Glutamatergic neuron (in vitro differentiated cells): Measurements from ENCODE around the gene ABCA12. TPM values are rescaled to one million over a fixed set of nuclear protein-coding genes. Genes with fewer than 3 reads are reported as not detected.

Experiments used
- DNase-seq: peaks from one replicate; pipeline ENCODE4 v3.0.0; 2022
- H3K27ac Mint-ChIP-seq: one replicate; pipeline ENCODE4 v1.8.0; 2020; ENCODE audit warnings: mild to moderate bottlenecking, mixed read lengths, inconsistent platforms; ENCODE audit not compliant: unreplicated experiment
- H3K27me3 Mint-ChIP-seq: one replicate; pipeline ENCODE4 v1.8.0; 2020; ENCODE audit warnings: mild to moderate bottlenecking, moderate library complexity, mixed read lengths, inconsistent platforms; ENCODE audit not compliant: unreplicated experiment
- H3K36me3 Mint-ChIP-seq: one replicate; pipeline ENCODE4 v1.8.0; 2020; ENCODE audit warnings: mild to moderate bottlenecking, mixed read lengths, inconsistent platforms; ENCODE audit not compliant: unreplicated experiment
- H3K4me1 Mint-ChIP-seq: one replicate; pipeline ENCODE4 v1.8.0; 2020; ENCODE audit warnings: mild to moderate bottlenecking, low read depth, mixed read lengths, inconsistent platforms; ENCODE audit not compliant: unreplicated experiment
- H3K4me3 Mint-ChIP-seq: one replicate; pipeline ENCODE4 v1.8.0; 2020; ENCODE audit warnings: mild to moderate bottlenecking, mixed read lengths, inconsistent platforms; ENCODE audit not compliant: unreplicated experiment
- H3K9me3 Mint-ChIP-seq: one replicate; pipeline ENCODE4 v1.8.0; 2020; ENCODE audit warnings: mild to moderate bottlenecking, moderate library complexity, mixed read lengths, inconsistent platforms; ENCODE audit not compliant: unreplicated experiment
- total RNA-seq: library from RNA; stranded (reverse); fragmentation: NEBNext Ultra II Directional; extraction: Animal tissue kit (Norgen Biotek cat#: 25700); gene quantifications from one replicate; pipeline ENCODE4 v1.2.1, GENCODE V29; 2021; ENCODE audit not compliant: unreplicated experiment
- TF ChIP-seq, protein P1 (sequence below): fragments of 200-600 bp; sonication (generic); IDR thresholded peaks from one replicate; pipeline ENCODE4 v1.5.0; 2021; ENCODE audit not compliant: partially characterized antibody, unreplicated experiment

Gene ABCA12
- total RNA-seq, 1 donor from 2014 or later: 0.37 TPM

GRCh38 chr2:215052404-215052803 is 86.0 kb downstream of the ABCA12 start:
- H3K27me3 Mint-ChIP-seq: no peaks in the 10 kb centered on the region
- DNase-seq: no peak
- no peak overlapping the region for H3K27ac Mint-ChIP-seq
- no peak overlapping the region for H3K4me3 Mint-ChIP-seq
- TF ChIP-seq, protein P1, sequence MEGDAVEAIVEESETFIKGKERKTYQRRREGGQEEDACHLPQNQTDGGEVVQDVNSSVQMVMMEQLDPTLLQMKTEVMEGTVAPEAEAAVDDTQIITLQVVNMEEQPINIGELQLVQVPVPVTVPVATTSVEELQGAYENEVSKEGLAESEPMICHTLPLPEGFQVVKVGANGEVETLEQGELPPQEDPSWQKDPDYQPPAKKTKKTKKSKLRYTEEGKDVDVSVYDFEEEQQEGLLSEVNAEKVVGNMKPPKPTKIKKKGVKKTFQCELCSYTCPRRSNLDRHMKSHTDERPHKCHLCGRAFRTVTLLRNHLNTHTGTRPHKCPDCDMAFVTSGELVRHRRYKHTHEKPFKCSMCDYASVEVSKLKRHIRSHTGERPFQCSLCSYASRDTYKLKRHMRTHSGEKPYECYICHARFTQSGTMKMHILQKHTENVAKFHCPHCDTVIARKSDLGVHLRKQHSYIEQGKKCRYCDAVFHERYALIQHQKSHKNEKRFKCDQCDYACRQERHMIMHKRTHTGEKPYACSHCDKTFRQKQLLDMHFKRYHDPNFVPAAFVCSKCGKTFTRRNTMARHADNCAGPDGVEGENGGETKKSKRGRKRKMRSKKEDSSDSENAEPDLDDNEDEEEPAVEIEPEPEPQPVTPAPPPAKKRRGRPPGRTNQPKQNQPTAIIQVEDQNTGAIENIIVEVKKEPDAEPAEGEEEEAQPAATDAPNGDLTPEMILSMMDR: no peak
- H3K9me3 Mint-ChIP-seq: peaks cover 2% of the 10 kb centered on the region
- no peaks in the 10 kb centered on the region for H3K36me3 Mint-ChIP-seq
- peaks cover 2% of the 10 kb centered on the region for H3K4me1 Mint-ChIP-seq

DNA sequence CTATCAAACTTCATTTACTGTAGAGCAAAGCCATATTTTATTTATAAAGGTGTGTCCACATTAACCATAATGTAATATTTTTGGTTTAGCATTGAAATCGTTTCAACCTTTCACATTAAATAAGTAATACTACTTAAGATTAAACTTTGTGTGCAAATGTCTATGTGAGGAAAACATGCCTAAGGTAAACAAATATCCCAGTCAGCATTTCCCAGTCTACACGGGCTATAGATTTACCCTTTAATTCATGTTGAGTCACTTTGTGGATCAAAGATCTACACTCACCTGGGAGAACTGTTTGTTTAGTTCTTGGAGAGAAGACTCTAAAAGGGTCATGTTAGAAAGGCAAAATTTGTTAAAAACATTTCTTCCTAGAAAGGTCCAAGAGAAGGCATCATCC is 89.1 kb downstream of the ABCA12 start:
- Mint-ChIP-seq H3K4me1 (no peaks in the 10 kb centered on the region), H3K36me3 (peaks cover 7% of the 10 kb centered on the region), H3K9me3 (peaks cover 4% of the 10 kb centered on the region), H3K27ac (no peak overlapping the region), H3K27me3 (no peaks in the 10 kb centered on the region), H3K4me3 (no peak overlapping the region)
- TF ChIP-seq, protein P1: no peak
- no peak for DNase-seq

GRCh38 chr2:215038421-215038820 is 100.0 kb downstream of the ABCA12 start:
- Mint-ChIP-seq H3K27me3 (peaks cover 2% of the 10 kb centered on the region), H3K9me3 (no peaks in the 10 kb centered on the region), H3K36me3 (no peaks in the 10 kb centered on the region), H3K4me1 (peaks cover 12% of the 10 kb centered on the region), H3K4me3 (no peak overlapping the region), H3K27ac (no peak overlapping the region)
- no peak for DNase-seq
- TF ChIP-seq, protein P1: no peak

- H3K4me3 Mint-ChIP-seq: no peak overlapping the region
- no peaks in the 10 kb centered on the region for H3K36me3 Mint-ChIP-seq
- peak overlapping the region; percentile 92 for H3K27ac Mint-ChIP-seq
- TF ChIP-seq, protein P1: no peak
- H3K4me1 Mint-ChIP-seq: peaks cover 14% of the 10 kb centered on the region
- DNase-seq: no peak
- H3K27me3 Mint-ChIP-seq: no peaks in the 10 kb centered on the region
- H3K9me3 Mint-ChIP-seq: no peaks in the 10 kb centered on the region
These were observed 102.1 kb downstream of the ABCA12 start for GRCh38 chr2:215036314-215036713.

- TF ChIP-seq, protein P1: no peak
- no peaks in the 10 kb centered on the region for H3K36me3 Mint-ChIP-seq
- H3K4me1 Mint-ChIP-seq: peaks cover 16% of the 10 kb centered on the region
- no peak for DNase-seq
- H3K4me3 Mint-ChIP-seq: no peak overlapping the region
- no peak overlapping the region for H3K27ac Mint-ChIP-seq
- no peaks in the 10 kb centered on the region for H3K27me3 Mint-ChIP-seq
- H3K9me3 Mint-ChIP-seq: no peaks in the 10 kb centered on the region
These were observed 104.3 kb downstream of the ABCA12 start for GRCh38 chr2:215034154-215034553.
